ENCODE data around the gene PFAS. TPM values are rescaled to one million over a fixed set of nuclear protein-coding genes. Genes with fewer than 3 reads are reported as not detected.
A peak's percentile ranks its signal among the peaks of the same experiment; 100 is the strongest.

The PFAS gene
- total and polyA plus RNA-seq, 11 donors, result 6.1 to 23.8 (median 13.2) TPM

GRCh38 chr17:8237175-8237574 is 11.9 kb upstream of the PFAS start:
- no peak overlapping the region for H3K4me3 ChIP-seq
- H3K36me3 ChIP-seq, result peaks cover 0 to 100% (median 97%) of the 10 kb centered on the region in 9 donors
- ATAC-seq (peak in 1 of 4 donors; percentile 38), DNase-seq (no peak)
- H3K9me3 ChIP-seq, result no peaks in the 10 kb centered on the region
- WGBS, 4 donors, result 79 to 84% (median 83%) methylated on average over 7 of the region's 7 CpGs
- H3K4me1 ChIP-seq, result peaks cover 0 to 11% (median 0%) of the 10 kb centered on the region in 12 donors
- intact Hi-C loops (cut with DNase I), result no loop called here
- TF ChIP-seq CTCF (IDR thresholded peaks at IDR 0.05) (no peak), POLR2A (IDR thresholded peaks at IDR 0.05) (no peak)
- H3K27me3 ChIP-seq, result no peaks in the 10 kb centered on the region
- H3K27ac ChIP-seq, result no peak overlapping the region

GRCh38 chr17:8237886-8238285 is 11.2 kb upstream of the PFAS start:
- Histone ChIP-seq H3K27me3 (no peaks in the 10 kb centered on the region), H3K4me1 (peaks cover 0 to 11% (median 0%) of the 10 kb centered on the region in 12 donors), H3K9me3 (no peaks in the 10 kb centered on the region), H3K36me3 (peaks cover 0 to 99% (median 95%) of the 10 kb centered on the region in 9 donors), H3K4me3 (no peak overlapping the region), H3K27ac (no peak overlapping the region)
- 81 to 95% (median 86%) methylated on average over 4 of the region's 4 CpGs for WGBS, 4 donors
- no peak for TF ChIP-seq POLR2A (IDR thresholded peaks at IDR 0.05)
- TF ChIP-seq CTCF (IDR thresholded peaks at IDR 0.05), result no peak
- intact Hi-C loops (cut with DNase I), result no loop called here
- ATAC-seq, result no peak
- DNase-seq, result no peak

- WGBS, 4 donors, result 88 to 96% (median 93%) methylated on average over 5 of the region's 5 CpGs
- DNase-seq, result no peak
- no peak overlapping the region for H3K4me3 ChIP-seq
- H3K36me3 ChIP-seq, result peaks cover 0 to 54% (median 40%) of the 10 kb centered on the region in 9 donors
- no peaks in the 10 kb centered on the region for H3K9me3 ChIP-seq
- no peak for TF ChIP-seq CTCF (IDR thresholded peaks at IDR 0.05)
- no peak for TF ChIP-seq POLR2A (IDR thresholded peaks at IDR 0.05)
- no peak overlapping the region for H3K27ac ChIP-seq
- ATAC-seq, result no peak
- intact Hi-C loops (cut with DNase I), result loop anchor here in 1 of 10 donors (10.0 kb wide), 1 partner anchor 59 kb away; no protein-coding TSS in a partner anchor
- H3K4me1 ChIP-seq, result peaks cover 0 to 18% (median 5%) of the 10 kb centered on the region in 12 donors
- no peaks in the 10 kb centered on the region for H3K27me3 ChIP-seq
Measured at GRCh38 chr17:8243827-8244226, 5.3 kb upstream of the PFAS start.

- DNase-seq (no peak), ATAC-seq (no peak)
- H3K27ac ChIP-seq, result no peak overlapping the region
- H3K9me3 ChIP-seq, result no peaks in the 10 kb centered on the region
- intact Hi-C loops (cut with DNase I), result loop anchor here in 3 of 10 donors (5.0 to 10.0 kb wide), 4 partner anchors 43 to 133 kb away; partner anchors contain the start of genes KRABD2 (in 1 of the 3) and RANGRF (in 1 of the 3)
- TF ChIP-seq POLR2A (IDR thresholded peaks at IDR 0.05) (no peak), CTCF (IDR thresholded peaks at IDR 0.05) (no peak)
- peaks cover 0 to 23% (median 8%) of the 10 kb centered on the region in 12 donors for H3K4me1 ChIP-seq
- 96 to 98% (median 97%) methylated on average over 8 of the region's 8 CpGs for WGBS, 4 donors
- peaks cover 0 to 44% (median 30%) of the 10 kb centered on the region in 9 donors for H3K36me3 ChIP-seq
- H3K27me3 ChIP-seq, result no peaks in the 10 kb centered on the region
- no peak overlapping the region for H3K4me3 ChIP-seq
Measured at GRCh38 chr17:8244768-8245167, 4.3 kb upstream of the PFAS start.

Measured in heart left ventricle (tissue), 16 donors.